GM12878 (cell line): ENCODE results near the gene PPFIBP1.
"Not testable (repeated sequence)": the region's sequence is repeated elsewhere in the genome, so short reads cannot be mapped to it uniquely, and the experiment has no call there.

ENCODE experiments used
- EZH2 ChIP-seq: IDR thresholded peaks from 2 replicates; pipeline ENCODE4 v1.6.1; 2012; ENCODE audit warnings: low read depth, mild to moderate bottlenecking, control low read depth, inconsistent platforms, low read length, borderline replicate concordance; ENCODE audit not compliant: control insufficient read depth
- FOS ChIP-seq: IDR thresholded peaks from 3 replicates; pipeline ENCODE4 v1.6.1; 2011; ENCODE audit warnings: borderline replicate concordance; ENCODE audit not compliant: insufficient read length; ENCODE audit errors: extremely low read depth
- NFIC ChIP-seq: IDR thresholded peaks from 2 replicates; pipeline ENCODE4 v1.6.1; 2012; ENCODE audit warnings: low read depth, mild to moderate bottlenecking, inconsistent platforms, low read length, moderate library complexity
- SUZ12 ChIP-seq: fragments of 200-600 bp; sonication (generic); IDR thresholded peaks from one replicate; pipeline ENCODE4 v1.6.1; 2018; ENCODE audit warnings: antibody characterized with exemption, mild to moderate bottlenecking; ENCODE audit not compliant: unreplicated experiment
- TAF1 ChIP-seq: IDR thresholded peaks from 2 replicates; pipeline ENCODE4 v1.6.1; 2011; ENCODE audit warnings: mild to moderate bottlenecking, low read depth, low read length, borderline replicate concordance
- YY1 ChIP-seq: IDR thresholded peaks from 2 replicates; pipeline ENCODE4 v1.6.1; 2011; ENCODE audit warnings: low read depth, mild to moderate bottlenecking, low read length
- TF ChIP-seq, protein P1 (sequence below), 3 experiments: IDR thresholded peaks in 2 of 3; conservative IDR thresholded peaks in 1 of 3; 2 replicates each; pipeline ENCODE4 v1.5.1; 2011; ENCODE audit warnings: low read depth in 3 of 3, low read length in 3 of 3, mild to moderate bottlenecking in 3 of 3, control low read depth in 2 of 3, moderate library complexity in 2 of 3, inconsistent platforms in 1 of 3, mixed read lengths in 1 of 3; ENCODE audit not compliant: control insufficient read depth in 2 of 3, insufficient read depth in 1 of 3; ENCODE audit errors: extremely low read depth in 1 of 3

- not testable (repeated sequence) for TF ChIP-seq FOS, NFIC, YY1, EZH2, TAF1, SUZ12
- TF ChIP-seq, protein P1, sequence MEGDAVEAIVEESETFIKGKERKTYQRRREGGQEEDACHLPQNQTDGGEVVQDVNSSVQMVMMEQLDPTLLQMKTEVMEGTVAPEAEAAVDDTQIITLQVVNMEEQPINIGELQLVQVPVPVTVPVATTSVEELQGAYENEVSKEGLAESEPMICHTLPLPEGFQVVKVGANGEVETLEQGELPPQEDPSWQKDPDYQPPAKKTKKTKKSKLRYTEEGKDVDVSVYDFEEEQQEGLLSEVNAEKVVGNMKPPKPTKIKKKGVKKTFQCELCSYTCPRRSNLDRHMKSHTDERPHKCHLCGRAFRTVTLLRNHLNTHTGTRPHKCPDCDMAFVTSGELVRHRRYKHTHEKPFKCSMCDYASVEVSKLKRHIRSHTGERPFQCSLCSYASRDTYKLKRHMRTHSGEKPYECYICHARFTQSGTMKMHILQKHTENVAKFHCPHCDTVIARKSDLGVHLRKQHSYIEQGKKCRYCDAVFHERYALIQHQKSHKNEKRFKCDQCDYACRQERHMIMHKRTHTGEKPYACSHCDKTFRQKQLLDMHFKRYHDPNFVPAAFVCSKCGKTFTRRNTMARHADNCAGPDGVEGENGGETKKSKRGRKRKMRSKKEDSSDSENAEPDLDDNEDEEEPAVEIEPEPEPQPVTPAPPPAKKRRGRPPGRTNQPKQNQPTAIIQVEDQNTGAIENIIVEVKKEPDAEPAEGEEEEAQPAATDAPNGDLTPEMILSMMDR (IDR thresholded peaks at IDR 0.05 in 2 of 3, conservative IDR thresholded peaks at IDR 0.05 in 1 of 3; ENCODE audit: control insufficient read depth in 2 of 3, extremely low read depth in 1 of 3, insufficient read depth in 1 of 3, low read depth in 3 of 3, low read length in 3 of 3): not testable (repeated sequence)
These were observed 64.2 kb downstream of the PPFIBP1 start for GRCh38 chr12:27588075-27588730.
